WTC11 (cell line): ENCODE results near the gene CDH3. TPM values are rescaled to one million over a fixed set of nuclear protein-coding genes. Genes with fewer than 3 reads are reported as not detected.

Experiments
- ATAC-seq: fragments of 200-7000 bp; cut with Tn5 transposase; 2 replicates; pipeline ENCODE4 v1.10.0; 2021; ENCODE audit warnings: mild to moderate bottlenecking, moderate library complexity
- CTCF ChIA-PET: fragments of 300-600 bp; sonication (Branson Sonifier 250); formaldehyde crosslinking; loops from one replicate; lab custom pipeline; 2021; ENCODE audit warnings: antibody characterized with exemption; lab: Charles Lee
- POLR2A ChIA-PET: fragments of 350-600 bp; sonication (Branson Sonifier 250); formaldehyde crosslinking; loops from one replicate; lab custom pipeline; 2021; ENCODE audit warnings: antibody characterized with exemption; lab: Charles Lee
- DNase-seq: peaks from one replicate; pipeline ENCODE4 v3.0.0; 2021; ENCODE audit warnings: low spot score
- H3K27ac Mint-ChIP-seq: 2 replicates; pipeline ENCODE4 v1.8.0; 2021; ENCODE audit warnings: mixed read lengths
- H3K27me3 Mint-ChIP-seq: 2 replicates; pipeline ENCODE4 v1.8.0; 2021; ENCODE audit warnings: low read depth, mild to moderate bottlenecking, moderate library complexity, mixed read lengths
- H3K36me3 Mint-ChIP-seq: 2 replicates; pipeline ENCODE4 v1.8.0; 2021; ENCODE audit warnings: mixed read lengths
- H3K4me1 Mint-ChIP-seq: 2 replicates; pipeline ENCODE4 v1.8.0; 2022; ENCODE audit warnings: mixed read lengths
- H3K4me3 Mint-ChIP-seq: 2 replicates; pipeline ENCODE4 v1.8.0; 2021; ENCODE audit warnings: mild to moderate bottlenecking, moderate library complexity, mixed read lengths
- H3K9me3 Mint-ChIP-seq: 2 replicates; pipeline ENCODE4 v1.8.0; 2021; ENCODE audit warnings: mixed read lengths
- AFF4 ChIP-seq: sonication (generic); formaldehyde crosslinking; IDR thresholded peaks from 2 replicates; pipeline ENCODE4 v1.8.1; 2023; ENCODE audit warnings: mild to moderate bottlenecking, missing genetic modification reagents, borderline replicate concordance
- AR ChIP-seq: fragments of 250-450 bp; sonication (Bioruptor Pico); IDR thresholded peaks from 2 replicates; pipeline ENCODE4 v1.9.0; 2021; ENCODE audit warnings: mild to moderate bottlenecking
- ATF3 ChIP-seq: sonication (generic); formaldehyde crosslinking; conservative IDR thresholded peaks from 2 replicates; pipeline ENCODE4 v1.8.1; 2022; ENCODE audit warnings: mild to moderate bottlenecking, missing genetic modification reagents
- CBFB ChIP-seq: sonication (generic); formaldehyde crosslinking; IDR thresholded peaks from 2 replicates; pipeline ENCODE4 v1.8.1; 2022; ENCODE audit warnings: mild to moderate bottlenecking, low read depth, missing genetic modification reagents
- CREB1 ChIP-seq: sonication (generic); formaldehyde crosslinking; IDR thresholded peaks from 2 replicates; pipeline ENCODE4 v1.8.0; 2023; ENCODE audit warnings: mild to moderate bottlenecking, missing genetic modification reagents
- GRHL2 ChIP-seq: fragments of 250-450 bp; sonication (Bioruptor Pico); IDR thresholded peaks from 2 replicates; pipeline ENCODE4 v1.8.0; 2022; ENCODE audit warnings: mild to moderate bottlenecking, moderate library complexity; ENCODE audit not compliant: insufficient replicate concordance, severe bottlenecking
- GTF2I ChIP-seq: fragments of 250-450 bp; sonication (Bioruptor Pico); conservative IDR thresholded peaks from 2 replicates; pipeline ENCODE4 v1.4.0; 2021; ENCODE audit warnings: mild to moderate bottlenecking
- NFE2L1 ChIP-seq: sonication (generic); formaldehyde crosslinking; IDR thresholded peaks from 2 replicates; pipeline ENCODE4 v1.8.1; 2023; ENCODE audit warnings: missing genetic modification reagents
- OVOL2 ChIP-seq: fragments of 250-450 bp; sonication (Bioruptor Pico); IDR thresholded peaks from 2 replicates; pipeline ENCODE4 v1.9.0; 2021; ENCODE audit warnings: mild to moderate bottlenecking, borderline replicate concordance
- SMAD3 ChIP-seq: sonication (generic); formaldehyde crosslinking; IDR thresholded peaks from 2 replicates; pipeline ENCODE4 v1.8.0; 2022; ENCODE audit warnings: missing genetic modification reagents, mild to moderate bottlenecking, borderline replicate concordance
- ZNF121 ChIP-seq: sonication (generic); formaldehyde crosslinking; IDR thresholded peaks from 2 replicates; pipeline ENCODE4 v1.8.0; 2023; ENCODE audit warnings: missing genetic modification reagents
- ZNF425 ChIP-seq: fragments of 250-450 bp; sonication (Bioruptor Pico); conservative IDR thresholded peaks from 2 replicates; pipeline ENCODE4 v1.9.0; 2021; ENCODE audit warnings: mild to moderate bottlenecking
- ZNF532 ChIP-seq: fragments of 250-450 bp; sonication (Bioruptor Pico); IDR thresholded peaks from 2 replicates; pipeline ENCODE4 v1.9.0; 2021; ENCODE audit warnings: mild to moderate bottlenecking, borderline replicate concordance
- total RNA-seq: library from RNA; stranded (reverse); gene quantifications from 3 replicates; pipeline ENCODE4 v1.2.3, GENCODE V29; 2021
- TF ChIP-seq, protein P1 (sequence below): sonication (generic); formaldehyde crosslinking; IDR thresholded peaks from 2 replicates; pipeline ENCODE4 v1.8.1; 2022; ENCODE audit warnings: low read depth, missing genetic modification reagents, borderline replicate concordance
- TF ChIP-seq, protein P2 (sequence below): sonication (generic); formaldehyde crosslinking; IDR thresholded peaks from 2 replicates; pipeline ENCODE4 v1.8.0; 2023; ENCODE audit warnings: missing genetic modification reagents
- TF ChIP-seq, protein P3 (sequence below): sonication (generic); formaldehyde crosslinking; IDR thresholded peaks from 2 replicates; pipeline ENCODE4 v1.8.0; 2022; ENCODE audit warnings: mild to moderate bottlenecking, missing genetic modification reagents

CDH3 gene
- total RNA-seq, 1 experiment from 2014 or later: 128 TPM

DNA sequence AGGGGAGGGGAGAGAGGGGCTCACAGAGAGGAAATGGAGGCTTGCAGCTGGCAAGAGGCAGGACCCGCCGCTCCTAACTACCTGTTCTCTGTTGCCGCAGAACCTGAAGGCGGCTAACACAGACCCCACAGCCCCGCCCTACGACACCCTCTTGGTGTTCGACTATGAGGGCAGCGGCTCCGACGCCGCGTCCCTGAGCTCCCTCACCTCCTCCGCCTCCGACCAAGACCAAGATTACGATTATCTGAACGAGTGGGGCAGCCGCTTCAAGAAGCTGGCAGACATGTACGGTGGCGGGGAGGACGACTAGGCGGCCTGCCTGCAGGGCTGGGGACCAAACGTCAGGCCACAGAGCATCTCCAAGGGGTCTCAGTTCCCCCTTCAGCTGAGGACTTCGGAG lies 53.0 kb downstream of the CDH3 start:
- no peak for DNase-seq
- no peaks in the 10 kb centered on the region for H3K9me3 Mint-ChIP-seq
- TF ChIP-seq OVOL2: no peak
- TF ChIP-seq AR (CRISPR knock-in tag): no peak
- TF ChIP-seq GTF2I (CRISPR knock-in tag): no peak
- TF ChIP-seq, protein P1, sequence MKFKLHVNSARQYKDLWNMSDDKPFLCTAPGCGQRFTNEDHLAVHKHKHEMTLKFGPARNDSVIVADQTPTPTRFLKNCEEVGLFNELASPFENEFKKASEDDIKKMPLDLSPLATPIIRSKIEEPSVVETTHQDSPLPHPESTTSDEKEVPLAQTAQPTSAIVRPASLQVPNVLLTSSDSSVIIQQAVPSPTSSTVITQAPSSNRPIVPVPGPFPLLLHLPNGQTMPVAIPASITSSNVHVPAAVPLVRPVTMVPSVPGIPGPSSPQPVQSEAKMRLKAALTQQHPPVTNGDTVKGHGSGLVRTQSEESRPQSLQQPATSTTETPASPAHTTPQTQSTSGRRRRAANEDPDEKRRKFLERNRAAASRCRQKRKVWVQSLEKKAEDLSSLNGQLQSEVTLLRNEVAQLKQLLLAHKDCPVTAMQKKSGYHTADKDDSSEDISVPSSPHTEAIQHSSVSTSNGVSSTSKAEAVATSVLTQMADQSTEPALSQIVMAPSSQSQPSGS (CRISPR knock-in tag): no peak
- TF ChIP-seq NFE2L1 (CRISPR knock-in tag): no peak
- no peak for TF ChIP-seq CBFB (CRISPR knock-in tag)
- TF ChIP-seq CREB1 (CRISPR knock-in tag): no peak
- TF ChIP-seq, protein P2, sequence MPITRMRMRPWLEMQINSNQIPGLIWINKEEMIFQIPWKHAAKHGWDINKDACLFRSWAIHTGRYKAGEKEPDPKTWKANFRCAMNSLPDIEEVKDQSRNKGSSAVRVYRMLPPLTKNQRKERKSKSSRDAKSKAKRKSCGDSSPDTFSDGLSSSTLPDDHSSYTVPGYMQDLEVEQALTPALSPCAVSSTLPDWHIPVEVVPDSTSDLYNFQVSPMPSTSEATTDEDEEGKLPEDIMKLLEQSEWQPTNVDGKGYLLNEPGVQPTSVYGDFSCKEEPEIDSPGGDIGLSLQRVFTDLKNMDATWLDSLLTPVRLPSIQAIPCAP (CRISPR knock-in tag): no peak
- TF ChIP-seq AFF4 (CRISPR knock-in tag): no peak
- no peak for TF ChIP-seq ZNF532 (CRISPR knock-in tag)
- no peak for TF ChIP-seq ZNF121 (CRISPR knock-in tag)
- TF ChIP-seq, protein P3, sequence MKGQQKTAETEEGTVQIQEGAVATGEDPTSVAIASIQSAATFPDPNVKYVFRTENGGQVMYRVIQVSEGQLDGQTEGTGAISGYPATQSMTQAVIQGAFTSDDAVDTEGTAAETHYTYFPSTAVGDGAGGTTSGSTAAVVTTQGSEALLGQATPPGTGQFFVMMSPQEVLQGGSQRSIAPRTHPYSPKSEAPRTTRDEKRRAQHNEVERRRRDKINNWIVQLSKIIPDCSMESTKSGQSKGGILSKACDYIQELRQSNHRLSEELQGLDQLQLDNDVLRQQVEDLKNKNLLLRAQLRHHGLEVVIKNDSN: no peak
- no peak for TF ChIP-seq ATF3 (CRISPR knock-in tag)
- TF ChIP-seq SMAD3: no peak
- no peak for TF ChIP-seq ZNF425
- no peak for TF ChIP-seq GRHL2 (CRISPR knock-in tag)
- TF ChIP-seq, all 79 proteins: peak for 0
- no peak overlapping the region for H3K4me3 Mint-ChIP-seq
- ATAC-seq: no peak
- H3K27me3 Mint-ChIP-seq: no peaks in the 10 kb centered on the region
- H3K27ac Mint-ChIP-seq: no peak overlapping the region
- POLR2A ChIA-PET: no interaction called here
- peaks cover 48% of the 10 kb centered on the region for H3K36me3 Mint-ChIP-seq
- CTCF ChIA-PET: interaction anchor here (0.9 to 3.1 kb wide), 3 partner anchors 107 to 188 kb away, joined by 3 to 18 read pairs (median 3); no protein-coding TSS in a partner anchor
- no peaks in the 10 kb centered on the region for H3K4me1 Mint-ChIP-seq
